ENCODE data around the gene VAV2. TPM values are rescaled to one million over a fixed set of nuclear protein-coding genes. Genes with fewer than 3 reads are reported as not detected.

VAV2 gene
- polyA plus RNA-seq, 2 of the 4 experiments (the other 2 are of a cell fraction), result 9.8 to 21.4 TPM

DNA sequence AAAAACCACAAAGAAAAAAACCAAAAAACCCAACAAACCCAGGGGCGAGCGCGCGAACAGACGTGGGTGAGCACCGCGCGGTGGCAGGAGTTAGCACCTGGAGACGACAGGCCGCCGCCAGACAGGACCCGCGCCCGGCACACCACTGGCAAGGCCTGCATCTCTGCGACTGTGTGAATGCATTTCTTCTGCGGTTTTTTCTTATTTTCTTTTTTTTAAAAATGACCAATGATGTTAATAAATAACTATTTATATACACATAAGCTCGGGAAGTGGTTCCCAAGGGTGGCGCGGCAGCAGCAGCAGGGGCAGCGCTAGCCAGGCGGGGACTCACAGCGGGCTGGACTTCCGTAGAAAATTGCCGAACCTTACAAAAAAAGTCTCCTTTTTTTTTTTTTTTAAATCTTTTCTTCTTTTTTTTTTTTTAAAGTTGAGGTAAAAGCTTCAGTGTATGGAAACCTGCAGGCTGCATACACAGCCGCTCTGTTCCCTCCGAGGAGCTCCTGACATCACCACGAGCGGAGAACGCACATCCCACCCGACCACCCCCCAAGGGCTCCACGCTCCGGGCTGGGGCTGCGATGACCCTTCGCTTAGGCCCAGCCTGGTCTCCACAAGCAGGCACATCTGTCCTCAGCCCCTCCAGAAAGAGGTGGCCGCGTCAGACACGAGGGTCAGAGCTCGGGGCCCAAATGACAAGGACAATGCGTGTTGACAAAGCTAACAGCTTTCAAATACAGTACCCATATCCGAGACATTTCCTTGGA, 40.5 kb upstream of the VAV2 start (continued):
- TF ChIP-seq, protein P1, sequence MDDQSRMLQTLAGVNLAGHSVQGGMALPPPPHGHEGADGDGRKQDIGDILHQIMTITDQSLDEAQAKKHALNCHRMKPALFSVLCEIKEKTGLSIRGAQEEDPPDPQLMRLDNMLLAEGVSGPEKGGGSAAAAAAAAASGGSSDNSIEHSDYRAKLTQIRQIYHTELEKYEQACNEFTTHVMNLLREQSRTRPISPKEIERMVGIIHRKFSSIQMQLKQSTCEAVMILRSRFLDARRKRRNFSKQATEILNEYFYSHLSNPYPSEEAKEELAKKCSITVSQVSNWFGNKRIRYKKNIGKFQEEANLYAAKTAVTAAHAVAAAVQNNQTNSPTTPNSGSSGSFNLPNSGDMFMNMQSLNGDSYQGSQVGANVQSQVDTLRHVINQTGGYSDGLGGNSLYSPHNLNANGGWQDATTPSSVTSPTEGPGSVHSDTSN (IDR thresholded peaks at IDR 0.05), result no peak
- TF ChIP-seq RNF2 (IDR thresholded peaks at IDR 0.05; ENCODE audit: borderline replicate concordance, low read depth), result no peak
- TF ChIP-seq, protein P2, sequence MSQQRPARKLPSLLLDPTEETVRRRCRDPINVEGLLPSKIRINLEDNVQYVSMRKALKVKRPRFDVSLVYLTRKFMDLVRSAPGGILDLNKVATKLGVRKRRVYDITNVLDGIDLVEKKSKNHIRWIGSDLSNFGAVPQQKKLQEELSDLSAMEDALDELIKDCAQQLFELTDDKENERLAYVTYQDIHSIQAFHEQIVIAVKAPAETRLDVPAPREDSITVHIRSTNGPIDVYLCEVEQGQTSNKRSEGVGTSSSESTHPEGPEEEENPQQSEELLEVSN (IDR thresholded peaks at IDR 0.05; ENCODE audit: borderline replicate concordance, low read depth), result no peak
- TF ChIP-seq CHD4 (IDR thresholded peaks at IDR 0.05; ENCODE audit: borderline replicate concordance), result no peak
- no peak for TF ChIP-seq RARB (CRISPR knock-in tag; IDR thresholded peaks at IDR 0.05)

DNA sequence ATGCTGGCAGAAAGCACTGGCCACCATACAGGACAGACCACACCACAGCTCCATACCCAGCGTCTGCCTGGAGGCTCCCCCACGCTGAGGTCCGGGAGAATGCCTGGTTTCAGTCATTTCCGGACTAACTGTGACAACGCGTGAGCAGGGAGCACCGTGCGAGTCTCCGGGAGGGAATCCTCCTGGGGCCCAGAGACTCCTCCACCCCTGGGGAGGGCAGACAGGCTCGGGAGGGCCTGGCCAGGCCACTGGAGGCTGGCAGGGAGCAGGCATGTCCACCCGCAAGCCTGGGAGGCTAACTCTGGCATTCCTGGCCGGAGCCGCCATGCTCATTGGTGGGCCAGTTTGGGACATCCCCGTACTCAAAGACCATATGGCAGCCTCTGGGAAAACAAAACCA, 39.7 kb upstream of the VAV2 start:
- ChIA-PET CTCF (no interaction called here), POLR2A (no interaction called here)
- FAIRE-seq (no peak), DNase-seq (ENCODE audit: low read depth in 1 of 2, low spot score in 1 of 2) (no peak), ATAC-seq (no peak)
- Histone ChIP-seq H3K4me2 (no peak overlapping the region), H3K4me1 (no peaks in the 10 kb centered on the region), H3K9me3 (no peaks in the 10 kb centered on the region), H3K27ac (no peak overlapping the region), H3K4me3 (no peak overlapping the region)
- WGBS (ENCODE audit: missing lambda C conversion rate), result 90% methylated on average over 14 of the region's 14 CpGs
- TF ChIP-seq TFCP2L1 (CRISPR knock-in tag; IDR thresholded peaks at IDR 0.05) (no peak), MAFK (IDR thresholded peaks at IDR 0.05; ENCODE audit: partially characterized antibody) (no peak), KDM5A (IDR thresholded peaks at IDR 0.05) (no peak), EHF (CRISPR knock-in tag; IDR thresholded peaks at IDR 0.05) (no peak), BCL3 (IDR thresholded peaks at IDR 0.05) (no peak), SMC3 (IDR thresholded peaks at IDR 0.05) (no peak), GATA3 (IDR thresholded peaks at IDR 0.05; ENCODE audit: borderline replicate concordance) (no peak), CBX2 (IDR thresholded peaks at IDR 0.05; ENCODE audit: borderline replicate concordance, low read depth) (no peak), FOXS1 (CRISPR knock-in tag; IDR thresholded peaks at IDR 0.05) (no peak), CEBPB (IDR thresholded peaks at IDR 0.05) (no peak), NR3C1 (IDR thresholded peaks at IDR 0.05) (no peak), BHLHE40 (IDR thresholded peaks at IDR 0.05; ENCODE audit: low read depth, low read length) (no peak), FOSB (CRISPR knock-in tag; IDR thresholded peaks at IDR 0.05) (no peak), MAZ (IDR thresholded peaks at IDR 0.05; ENCODE audit: borderline replicate concordance, low read depth, low read length) (no peak), SREBF2 (IDR thresholded peaks at IDR 0.05) (no peak), HES2 (IDR thresholded peaks at IDR 0.05) (no peak)
- TF ChIP-seq, protein P3, sequence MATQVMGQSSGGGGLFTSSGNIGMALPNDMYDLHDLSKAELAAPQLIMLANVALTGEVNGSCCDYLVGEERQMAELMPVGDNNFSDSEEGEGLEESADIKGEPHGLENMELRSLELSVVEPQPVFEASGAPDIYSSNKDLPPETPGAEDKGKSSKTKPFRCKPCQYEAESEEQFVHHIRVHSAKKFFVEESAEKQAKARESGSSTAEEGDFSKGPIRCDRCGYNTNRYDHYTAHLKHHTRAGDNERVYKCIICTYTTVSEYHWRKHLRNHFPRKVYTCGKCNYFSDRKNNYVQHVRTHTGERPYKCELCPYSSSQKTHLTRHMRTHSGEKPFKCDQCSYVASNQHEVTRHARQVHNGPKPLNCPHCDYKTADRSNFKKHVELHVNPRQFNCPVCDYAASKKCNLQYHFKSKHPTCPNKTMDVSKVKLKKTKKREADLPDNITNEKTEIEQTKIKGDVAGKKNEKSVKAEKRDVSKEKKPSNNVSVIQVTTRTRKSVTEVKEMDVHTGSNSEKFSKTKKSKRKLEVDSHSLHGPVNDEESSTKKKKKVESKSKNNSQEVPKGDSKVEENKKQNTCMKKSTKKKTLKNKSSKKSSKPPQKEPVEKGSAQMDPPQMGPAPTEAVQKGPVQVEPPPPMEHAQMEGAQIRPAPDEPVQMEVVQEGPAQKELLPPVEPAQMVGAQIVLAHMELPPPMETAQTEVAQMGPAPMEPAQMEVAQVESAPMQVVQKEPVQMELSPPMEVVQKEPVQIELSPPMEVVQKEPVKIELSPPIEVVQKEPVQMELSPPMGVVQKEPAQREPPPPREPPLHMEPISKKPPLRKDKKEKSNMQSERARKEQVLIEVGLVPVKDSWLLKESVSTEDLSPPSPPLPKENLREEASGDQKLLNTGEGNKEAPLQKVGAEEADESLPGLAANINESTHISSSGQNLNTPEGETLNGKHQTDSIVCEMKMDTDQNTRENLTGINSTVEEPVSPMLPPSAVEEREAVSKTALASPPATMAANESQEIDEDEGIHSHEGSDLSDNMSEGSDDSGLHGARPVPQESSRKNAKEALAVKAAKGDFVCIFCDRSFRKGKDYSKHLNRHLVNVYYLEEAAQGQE (IDR thresholded peaks at IDR 0.05), result no peak
- TF ChIP-seq, protein P4, sequence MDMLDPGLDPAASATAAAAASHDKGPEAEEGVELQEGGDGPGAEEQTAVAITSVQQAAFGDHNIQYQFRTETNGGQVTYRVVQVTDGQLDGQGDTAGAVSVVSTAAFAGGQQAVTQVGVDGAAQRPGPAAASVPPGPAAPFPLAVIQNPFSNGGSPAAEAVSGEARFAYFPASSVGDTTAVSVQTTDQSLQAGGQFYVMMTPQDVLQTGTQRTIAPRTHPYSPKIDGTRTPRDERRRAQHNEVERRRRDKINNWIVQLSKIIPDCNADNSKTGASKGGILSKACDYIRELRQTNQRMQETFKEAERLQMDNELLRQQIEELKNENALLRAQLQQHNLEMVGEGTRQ (IDR thresholded peaks at IDR 0.05), result no peak

Data from A549 (cell line).